Activated CD8-positive, alpha-beta T cell treated with anti-CD3 and anti-CD28 coated beads for 36 hours (primary cell): ENCODE data around the gene TANGO6. TPM values are rescaled to one million over a fixed set of nuclear protein-coding genes. Genes with fewer than 3 reads are reported as not detected.

Source experiments
- ATAC-seq: fragments of 200-7000 bp; cut with Tn5 transposase; one replicate; pipeline ENCODE4 v1.10.0; 2021; ENCODE audit warnings: mild to moderate bottlenecking, moderate library complexity
- CTCF ChIA-PET: fragments of 350-600 bp; sonication (Branson Sonifier 250); formaldehyde crosslinking; loops from one replicate; lab custom pipeline; 2021; ENCODE audit warnings: antibody characterized with exemption; lab: Charles Lee
- POLR2A ChIA-PET: fragments of 350-600 bp; sonication (Branson Sonifier 250); formaldehyde crosslinking; loops from one replicate; lab custom pipeline; 2021; ENCODE audit warnings: antibody characterized with exemption; lab: Charles Lee
- DNase-seq: peaks from one replicate; pipeline ENCODE4 v3.0.0-alpha.2; 2020
- H3K27ac Mint-ChIP-seq: one replicate; pipeline ENCODE4 v1.8.0; 2021; ENCODE audit warnings: mild to moderate bottlenecking, mixed read lengths
- H3K27me3 Mint-ChIP-seq: one replicate; pipeline ENCODE4 v1.8.0; 2021; ENCODE audit warnings: mixed read lengths
- H3K36me3 Mint-ChIP-seq: one replicate; pipeline ENCODE4 v1.8.0; 2021; ENCODE audit warnings: low read depth, mixed read lengths
- H3K4me1 Mint-ChIP-seq: one replicate; pipeline ENCODE4 v1.8.0; 2021; ENCODE audit warnings: low read depth, mixed read lengths
- H3K4me3 Mint-ChIP-seq: one replicate; pipeline ENCODE4 v1.8.0; 2021; ENCODE audit warnings: mild to moderate bottlenecking, moderate library complexity, mixed read lengths
- H3K9me3 Mint-ChIP-seq: one replicate; pipeline ENCODE4 v1.8.0; 2021; ENCODE audit warnings: mixed read lengths
- CTCF ChIP-seq: fragments of 200-600 bp; IDR thresholded peaks from one replicate; pipeline ENCODE4 v1.8.0; 2022; ENCODE audit warnings: antibody characterized with exemption, mild to moderate bottlenecking
- intact Hi-C: fragments of 100-400 bp; cut with micrococcal nuclease; formaldehyde crosslinking; loops from one replicate; pipeline ENCODE4 v1.10.0; 2022
- total RNA-seq, 2 experiments: library from RNA; stranded (reverse); gene quantifications; one replicate each; pipeline ENCODE4 v1.2.3, GENCODE V29; 2021

The TANGO6 gene
- total RNA-seq, 2 experiments from 2014 or later: 23.0 to 27.0 TPM

DNA sequence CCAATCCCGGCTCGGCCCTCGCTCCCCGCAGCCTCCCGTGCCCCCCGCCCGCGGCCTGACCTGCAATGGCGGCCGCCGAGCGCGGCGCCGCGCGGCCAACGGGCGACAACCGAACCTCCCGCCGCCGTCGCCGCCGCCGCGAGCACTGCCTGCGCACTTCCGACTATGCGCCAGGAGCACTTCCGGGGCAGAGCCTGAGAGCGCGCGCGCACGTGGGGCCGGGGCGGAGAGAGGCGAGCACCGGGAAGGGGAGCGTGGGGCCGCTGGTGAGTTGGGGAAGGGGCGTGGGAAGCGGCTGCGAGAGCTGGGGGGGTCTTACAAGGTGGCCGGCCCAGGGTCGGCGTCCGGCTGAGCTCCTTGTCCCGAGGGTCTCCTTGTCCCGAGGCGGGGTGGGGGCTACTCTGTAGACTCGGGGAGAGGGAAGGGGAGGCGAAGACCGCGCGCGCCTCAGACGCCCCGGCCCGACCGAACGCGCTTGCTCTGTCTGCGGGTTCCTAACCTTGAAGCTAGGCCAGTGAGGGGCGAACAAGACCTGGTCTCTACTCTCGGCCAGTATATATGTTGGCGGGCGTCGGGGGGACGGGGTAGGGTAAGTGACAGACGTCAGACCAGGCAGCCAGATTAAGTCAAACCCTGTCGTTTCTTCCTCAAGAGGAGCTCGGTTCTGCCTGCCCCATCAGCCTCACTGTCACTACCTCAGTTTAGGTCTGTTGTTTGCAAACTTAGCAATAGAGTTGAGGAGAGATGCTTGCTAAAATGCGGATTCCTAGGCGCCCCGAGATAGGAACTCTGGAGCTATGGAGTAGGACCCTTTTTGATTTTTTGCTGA is 289.3 kb downstream of the TANGO6 start, which contains the start of the genes CHTF8 and UTP4:
CHTF8 (minus strand) TSS at position 165 of the 829 bp plus-strand sequence. CDS start 11,130 bp downstream, outside the sequence.
UTP4 (plus strand) TSS at position 226 of the 829 bp plus-strand sequence. CDS start 811 bp downstream, outside the sequence.
- no peaks in the 10 kb centered on the region for H3K9me3 Mint-ChIP-seq
- no peak for TF ChIP-seq CTCF
- peak within 1 kb of the TSS; percentile 93 for H3K27ac Mint-ChIP-seq
- ChIA-PET POLR2A (interaction anchor here (0.6 to 3.2 kb wide), 18 partner anchors 9 to 286 kb away, joined by 3 to 21 read pairs (median 4); partner anchors contain the start of genes HAS3 and SNTB2), CTCF (interaction anchor here (1.0 to 2.6 kb wide), 5 partner anchors 8 to 56 kb away, joined by 3 to 17 read pairs (median 4); no protein-coding TSS in a partner anchor)
- DNase-seq (peak; percentile 91), ATAC-seq (peak; percentile 92)
- intact Hi-C loops: loop anchor here (5.0 kb wide), 1 partner anchor 290 kb away; the partner anchor contains the start of gene TANGO6
- H3K36me3 Mint-ChIP-seq: peaks cover 51% of the 10 kb centered on the region
- H3K4me3 Mint-ChIP-seq: peak within 1 kb of the TSS; percentile 88
- H3K4me1 Mint-ChIP-seq: peaks cover 51% of the 10 kb centered on the region
- H3K27me3 Mint-ChIP-seq: no peaks in the 10 kb centered on the region

- TF ChIP-seq CTCF: no peak
- Mint-ChIP-seq H3K9me3 (no peaks in the 10 kb centered on the region), H3K4me1 (peaks cover 50% of the 10 kb centered on the region), H3K27ac (peak overlapping the region; percentile 93), H3K27me3 (no peaks in the 10 kb centered on the region), H3K36me3 (peaks cover 55% of the 10 kb centered on the region), H3K4me3 (peak overlapping the region; percentile 88)
- no peak for DNase-seq
- POLR2A ChIA-PET: interaction anchor here (0.6 to 3.2 kb wide), 17 partner anchors 9 to 287 kb away, joined by 3 to 21 read pairs (median 4); partner anchors contain the start of genes HAS3 and SNTB2
- no peak for ATAC-seq
- CTCF ChIA-PET: interaction anchor here (0.9 to 2.6 kb wide), 7 partner anchors 9 to 605 kb away, joined by 3 to 17 read pairs (median 4); no protein-coding TSS in a partner anchor
- intact Hi-C loops: loop anchor here (5.0 kb wide), 1 partner anchor 291 kb away; the partner anchor contains the start of gene TANGO6
Observed at GRCh38 chr16:69133373-69133954, 290.1 kb downstream of the TANGO6 start.

Other genes with a start within 250 kb of the TANGO6 start
- 1 to 10 TPM in 1 of 2 experiments, under 1 TPM in 1; 0.65 to 2.1 TPM for gene CDH3, start 198.2 kb upstream of the TANGO6 start, total RNA-seq
- under 1 TPM; 0.16 to 0.54 TPM for gene CDH1, start 106.2 kb upstream of the TANGO6 start, total RNA-seq